Sigmoid colon (tissue), 4 donors: Measurements from ENCODE around the gene EGF.

Experiments
- CTCF ChIP-seq, 4 experiments: fragments of 450-650 bp in 3 of 4; fragments of 200-600 bp in 1 of 4; IDR thresholded peaks; one replicate each; pipeline ENCODE4 v1.5.1; 2016 to 2019; ENCODE audit warnings: antibody characterized with exemption in 4 of 4, mild to moderate bottlenecking in 3 of 4, moderate library complexity in 2 of 4
- EP300 ChIP-seq, 4 donors: sonication (generic); formaldehyde crosslinking; IDR thresholded peaks; one replicate each; pipeline ENCODE4 v1.6.1; 2017; ENCODE audit warnings: antibody characterized with exemption in 4 of 4
- POLR2A ChIP-seq, 2 donors: fragments of 450-650 bp; IDR thresholded peaks; one replicate each; pipeline ENCODE4 v1.6.1; 2016; ENCODE audit warnings: antibody characterized with exemption in 2 of 2, mild to moderate bottlenecking in 2 of 2, moderate library complexity in 2 of 2

GRCh38 chr4:110059556-110060191, 147.0 kb downstream of the EGF start:
- TF ChIP-seq CTCF (IDR thresholded peaks at IDR 0.05) (no peak), EP300 (IDR thresholded peaks at IDR 0.05) (no peak), POLR2A (IDR thresholded peaks at IDR 0.05) (no peak)
